GM23338 (cell line): Measurements from ENCODE around the gene UVSSA. TPM values are rescaled to one million over a fixed set of nuclear protein-coding genes. Genes with fewer than 3 reads are reported as not detected.

Experiments
- ATAC-seq: fragments of 200-7000 bp; cut with Tn5 transposase; 3 replicates; pipeline ENCODE4 v1.9.1; 2020
- DNase-seq: peaks from one replicate; pipeline ENCODE4 v3.0.0-alpha.2; 2015; ENCODE audit warnings: low spot score
- H2AFZ ChIP-seq: fragments of 200-600 bp; sonication (generic); 2 replicates; pipeline ENCODE4 v1.8.0; 2016; ENCODE audit warnings: antibody characterized with exemption, mild to moderate bottlenecking, moderate library complexity
- H3F3A ChIP-seq: fragments of 200-600 bp; sonication (generic); replicated peaks from 2 replicates; pipeline ENCODE4 v1.8.0; 2017; ENCODE audit warnings: antibody characterized with exemption, mixed run types, low read depth
- H3K27ac ChIP-seq: fragments of 200-600 bp; sonication (generic); 2 replicates; pipeline ENCODE4 v1.6.1; 2016; ENCODE audit warnings: low read depth
- H3K27me3 ChIP-seq: fragments of 200-600 bp; sonication (generic); 2 replicates; pipeline ENCODE4 v1.8.0; 2016; ENCODE audit warnings: mild to moderate bottlenecking, mixed run types, moderate library complexity; ENCODE audit not compliant: insufficient read depth
- H3K36me3 ChIP-seq: fragments of 200-600 bp; sonication (generic); 2 replicates; pipeline ENCODE4 v1.8.0; 2016; ENCODE audit warnings: mild to moderate bottlenecking; ENCODE audit not compliant: insufficient read depth
- H3K4me1 ChIP-seq: fragments of 200-600 bp; sonication (generic); 2 replicates; pipeline ENCODE4 v1.8.0; 2016; ENCODE audit warnings: mild to moderate bottlenecking, moderate library complexity; ENCODE audit not compliant: insufficient read depth
- H3K4me2 ChIP-seq: fragments of 200-600 bp; sonication (generic); 2 replicates; pipeline ENCODE4 v1.7.1; 2017; ENCODE audit warnings: mixed run types
- H3K4me3 ChIP-seq: fragments of 200-600 bp; sonication (generic); 2 replicates; pipeline ENCODE4 v1.6.1; 2016; ENCODE audit warnings: mixed run types
- H3K79me2 ChIP-seq: fragments of 200-600 bp; sonication (generic); replicated peaks from 2 replicates; pipeline ENCODE4 v1.8.0; 2017; ENCODE audit warnings: mild to moderate bottlenecking; ENCODE audit not compliant: insufficient read depth
- H3K9me2 ChIP-seq: fragments of 200-600 bp; sonication (generic); 2 replicates; pipeline ENCODE4 v1.8.0; 2017; ENCODE audit not compliant: insufficient read depth
- H4K20me1 ChIP-seq: fragments of 200-600 bp; sonication (generic); replicated peaks from 2 replicates; pipeline ENCODE4 v1.8.0; 2017; ENCODE audit warnings: mild to moderate bottlenecking; ENCODE audit not compliant: insufficient read depth
- H3K27ac Mint-ChIP-seq: 2 replicates; pipeline ENCODE4 v1.8.0; 2020; ENCODE audit warnings: inconsistent platforms, mild to moderate bottlenecking, moderate library complexity, mixed read lengths
- H3K27me3 Mint-ChIP-seq: 3 replicates; pipeline ENCODE4 v1.8.0; 2022; ENCODE audit warnings: low read depth, mild to moderate bottlenecking, moderate library complexity, mixed read lengths, inconsistent platforms; ENCODE audit not compliant: insufficient read depth, poor library complexity
- H3K36me3 Mint-ChIP-seq: 3 replicates; pipeline ENCODE4 v1.8.0; 2021; ENCODE audit warnings: low read depth, mild to moderate bottlenecking, inconsistent platforms, moderate library complexity, mixed read lengths
- H3K4me1 Mint-ChIP-seq: 3 replicates; pipeline ENCODE4 v1.8.0; 2020; ENCODE audit warnings: mild to moderate bottlenecking, inconsistent platforms, mixed read lengths
- H3K4me3 Mint-ChIP-seq: 3 replicates; pipeline ENCODE4 v1.8.0; 2021; ENCODE audit warnings: moderate library complexity, mild to moderate bottlenecking, inconsistent platforms, mixed read lengths
- H3K9me3 Mint-ChIP-seq: 3 replicates; pipeline ENCODE4 v1.8.0; 2020; ENCODE audit warnings: moderate library complexity, mild to moderate bottlenecking, inconsistent platforms, mixed read lengths
- CREB1 ChIP-seq: fragments of 250-450 bp; sonication (Bioruptor Pico); IDR thresholded peaks from 2 replicates; pipeline ENCODE4 v1.5.0; 2020; ENCODE audit warnings: low read depth, mild to moderate bottlenecking, moderate library complexity
- EZH2 ChIP-seq: fragments of 200-600 bp; sonication (generic); IDR thresholded peaks from one replicate; pipeline ENCODE4 v1.8.0; 2017; ENCODE audit warnings: antibody characterized with exemption, mild to moderate bottlenecking, low read depth; ENCODE audit not compliant: unreplicated experiment
- EZH2phosphoT487 ChIP-seq: fragments of 200-600 bp; sonication (generic); IDR thresholded peaks from one replicate; pipeline ENCODE4 v1.8.1; 2018; ENCODE audit warnings: antibody characterized with exemption; ENCODE audit not compliant: unreplicated experiment
- JUNB ChIP-seq: IDR thresholded peaks from one replicate; pipeline ENCODE4 v1.6.1; 2016; ENCODE audit warnings: antibody characterized with exemption; ENCODE audit not compliant: unreplicated experiment
- NANOG ChIP-seq: IDR thresholded peaks from 2 replicates; pipeline ENCODE4 v1.6.1; 2016; ENCODE audit warnings: antibody characterized with exemption, borderline replicate concordance
- POLR2AphosphoS5 ChIP-seq: IDR thresholded peaks from 2 replicates; pipeline ENCODE4 v1.6.1; 2016; ENCODE audit warnings: antibody characterized with exemption, low read depth
- STAT1 ChIP-seq: IDR thresholded peaks from one replicate; pipeline ENCODE4 v1.6.1; 2016; ENCODE audit warnings: antibody characterized with exemption; ENCODE audit not compliant: unreplicated experiment
- ZNF114 ChIP-seq: fragments of 250-450 bp; sonication (Bioruptor Pico); IDR thresholded peaks from 2 replicates; pipeline ENCODE4 v1.5.0; 2020; ENCODE audit warnings: mild to moderate bottlenecking, moderate library complexity
- polyA plus RNA-seq: library from polyadenylated mRNA; unstranded; fragments of >200 nt; fragmentation: Nextera tagmentation; extraction: Ambion mirVana; gene quantifications from 2 replicates; pipeline ENCODE4 v1.2.1, GENCODE V29; 2016
- total RNA-seq: library from RNA; depleted of rRNA; stranded (reverse); fragments of >200 nt; shearing (Covaris generic); gene quantifications from 2 replicates; pipeline ENCODE4 v1.2.3, GENCODE V29; 2014
- TF ChIP-seq, protein P1 (sequence below): IDR thresholded peaks from 2 replicates; pipeline ENCODE4 v1.6.1; 2016; ENCODE audit warnings: antibody characterized with exemption

UVSSA gene
- total and polyA plus RNA-seq, 2 experiments from 2014 or later: 6.5 to 27.7 TPM

DNA sequence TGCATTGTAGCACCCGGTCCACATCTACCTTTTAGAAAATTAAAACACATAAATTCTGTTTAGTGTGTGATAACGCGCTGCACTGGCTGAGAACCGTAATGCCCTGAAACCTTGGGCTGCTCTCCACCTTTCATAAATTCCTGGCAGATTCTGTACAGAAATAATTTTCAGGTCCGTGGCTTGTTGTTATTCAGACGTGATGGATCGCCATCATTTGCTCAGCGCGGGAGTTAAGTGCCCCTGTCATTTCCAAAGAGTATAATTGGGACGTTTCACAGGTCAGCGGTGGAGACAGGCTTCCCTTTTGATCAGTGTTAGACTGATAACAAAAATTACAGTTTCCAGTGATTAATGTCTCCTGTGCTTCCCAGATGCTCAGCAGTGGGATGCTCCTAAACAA, 16.5 kb downstream of the UVSSA start:
- no peaks in the 10 kb centered on the region for H3F3A ChIP-seq
- DNase-seq (no peak), ATAC-seq (no peak)
- H3K27me3 ChIP-seq: no peaks in the 10 kb centered on the region
- H3K9me2 ChIP-seq: no peaks in the 10 kb centered on the region
- H3K36me3 Mint-ChIP-seq: peaks cover 7% of the 10 kb centered on the region; the same call in 1 of the 3 replicates
- no peaks in the 10 kb centered on the region for H3K36me3 ChIP-seq
- no peaks in the 10 kb centered on the region for H3K4me1 ChIP-seq
- H3K27me3 Mint-ChIP-seq: no peaks in the 10 kb centered on the region
- no peaks in the 10 kb centered on the region for H3K79me2 ChIP-seq
- no peak overlapping the region for H2AFZ ChIP-seq
- no peak overlapping the region for H3K27ac Mint-ChIP-seq
- no peak overlapping the region for H3K4me3 ChIP-seq
- no peaks in the 10 kb centered on the region; the same call in 2 of the 3 replicates for H3K9me3 Mint-ChIP-seq
- H3K4me3 Mint-ChIP-seq: no peak overlapping the region
- no peak overlapping the region for H3K4me2 ChIP-seq
- H4K20me1 ChIP-seq: no peaks in the 10 kb centered on the region
- H3K4me1 Mint-ChIP-seq: peaks cover 3% of the 10 kb centered on the region; the same call in 2 of the 3 replicates
- no peak for TF ChIP-seq EZH2phosphoT487
- H3K27ac ChIP-seq: no peak overlapping the region

- no peaks in the 10 kb centered on the region for H3K4me1 ChIP-seq
- Mint-ChIP-seq H3K4me3 (no peak overlapping the region), H3K27me3 (no peaks in the 10 kb centered on the region), H3K4me1 (peaks cover 3% of the 10 kb centered on the region; the same call in 2 of the 3 replicates), H3K27ac (no peak overlapping the region), H3K36me3 (peaks cover 2% of the 10 kb centered on the region; the same call in 1 of the 3 replicates), H3K9me3 (no peaks in the 10 kb centered on the region; the same call in 2 of the 3 replicates)
- H3K4me3 ChIP-seq: no peak overlapping the region
- H3K27me3 ChIP-seq: no peaks in the 10 kb centered on the region
- no peak for DNase-seq
- no peaks in the 10 kb centered on the region for H3F3A ChIP-seq
- H3K4me2 ChIP-seq: no peak overlapping the region
- H3K27ac ChIP-seq: no peak overlapping the region
- no peaks in the 10 kb centered on the region for H3K9me2 ChIP-seq
- no peak for ATAC-seq
- TF ChIP-seq NANOG: no peak
- no peak for TF ChIP-seq JUNB
- TF ChIP-seq, protein P1, sequence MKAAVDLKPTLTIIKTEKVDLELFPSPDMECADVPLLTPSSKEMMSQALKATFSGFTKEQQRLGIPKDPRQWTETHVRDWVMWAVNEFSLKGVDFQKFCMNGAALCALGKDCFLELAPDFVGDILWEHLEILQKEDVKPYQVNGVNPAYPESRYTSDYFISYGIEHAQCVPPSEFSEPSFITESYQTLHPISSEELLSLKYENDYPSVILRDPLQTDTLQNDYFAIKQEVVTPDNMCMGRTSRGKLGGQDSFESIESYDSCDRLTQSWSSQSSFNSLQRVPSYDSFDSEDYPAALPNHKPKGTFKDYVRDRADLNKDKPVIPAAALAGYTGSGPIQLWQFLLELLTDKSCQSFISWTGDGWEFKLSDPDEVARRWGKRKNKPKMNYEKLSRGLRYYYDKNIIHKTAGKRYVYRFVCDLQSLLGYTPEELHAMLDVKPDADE: no peak
- TF ChIP-seq EZH2phosphoT487: no peak
- TF ChIP-seq CREB1 (CRISPR knock-in tag): no peak
- H2AFZ ChIP-seq: no peak overlapping the region
- no peaks in the 10 kb centered on the region for H3K79me2 ChIP-seq
- H4K20me1 ChIP-seq: no peaks in the 10 kb centered on the region
- no peaks in the 10 kb centered on the region for H3K36me3 ChIP-seq
Observed at GRCh38 chr4:1364217-1364616, 17.2 kb downstream of the UVSSA start.

- ATAC-seq: no peak
- Histone ChIP-seq H3K27ac (no peak overlapping the region), H3K4me2 (no peak overlapping the region), H3F3A (no peaks in the 10 kb centered on the region), H3K79me2 (no peaks in the 10 kb centered on the region), H3K27me3 (no peaks in the 10 kb centered on the region), H2AFZ (no peak overlapping the region), H3K4me3 (no peak overlapping the region), H4K20me1 (no peaks in the 10 kb centered on the region), H3K4me1 (no peaks in the 10 kb centered on the region), H3K9me2 (no peaks in the 10 kb centered on the region), H3K36me3 (no peaks in the 10 kb centered on the region)
- no peak for DNase-seq
- no peaks in the 10 kb centered on the region for H3K36me3 Mint-ChIP-seq
- no peak overlapping the region for H3K4me3 Mint-ChIP-seq
- no peak overlapping the region for H3K27ac Mint-ChIP-seq
- no peaks in the 10 kb centered on the region; the same call in 2 of the 3 replicates for H3K9me3 Mint-ChIP-seq
- H3K4me1 Mint-ChIP-seq: peaks cover 3% of the 10 kb centered on the region
- H3K27me3 Mint-ChIP-seq: peaks cover 5% of the 10 kb centered on the region
- no peak for TF ChIP-seq EZH2
- TF ChIP-seq, protein P1: no peak
- no peak for TF ChIP-seq ZNF114 (CRISPR knock-in tag)
- no peak for TF ChIP-seq POLR2AphosphoS5
- TF ChIP-seq JUNB: no peak
- no peak for TF ChIP-seq STAT1
Observed at GRCh38 chr4:1364748-1365147, 17.7 kb downstream of the UVSSA start.
